Sigmoid colon (tissue), 4 donors: ENCODE data around the gene NRXN3.

Experiments used
- CTCF ChIP-seq, 4 experiments: fragments of 450-650 bp in 3 of 4; fragments of 200-600 bp in 1 of 4; IDR thresholded peaks; one replicate each; pipeline ENCODE4 v1.5.1; 2016 to 2019; ENCODE audit warnings: antibody characterized with exemption in 4 of 4, mild to moderate bottlenecking in 3 of 4, moderate library complexity in 2 of 4
- POLR2A ChIP-seq, 2 donors: fragments of 450-650 bp; IDR thresholded peaks; one replicate each; pipeline ENCODE4 v1.6.1; 2016; ENCODE audit warnings: antibody characterized with exemption in 2 of 2, mild to moderate bottlenecking in 2 of 2, moderate library complexity in 2 of 2
- POLR2AphosphoS5 ChIP-seq, 4 donors: sonication (generic); formaldehyde crosslinking; IDR thresholded peaks; one replicate each; pipeline ENCODE4 v1.6.1; 2017; ENCODE audit warnings: antibody characterized with exemption in 4 of 4

DNA sequence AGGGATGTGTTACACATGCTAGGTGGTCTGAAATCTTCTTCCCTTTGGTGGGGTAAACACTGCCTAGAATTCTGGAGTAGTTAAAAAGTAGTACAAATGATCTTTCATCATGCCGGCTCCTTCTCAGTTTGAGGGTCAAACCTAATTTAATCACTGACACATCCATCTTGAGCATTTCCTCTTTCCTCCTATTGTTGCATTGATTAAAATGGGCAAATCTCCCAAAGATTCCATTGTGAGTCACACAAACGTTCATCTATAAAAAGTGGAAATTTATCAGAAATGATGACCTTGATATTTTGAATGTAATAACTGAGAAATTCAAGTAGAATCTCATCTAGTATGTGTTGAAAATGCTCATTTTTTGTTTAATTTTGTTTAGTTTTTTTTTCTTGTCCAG is 996.0 kb downstream of the NRXN3 start:
- no peak for TF ChIP-seq POLR2A (IDR thresholded peaks at IDR 0.05)
- no peak for TF ChIP-seq CTCF (IDR thresholded peaks at IDR 0.05)
- no peak for TF ChIP-seq POLR2AphosphoS5 (IDR thresholded peaks at IDR 0.05)
